HS-27A (cell line): ENCODE results near the gene PLEKHN1.
"Not testable (repeated sequence)": the region's sequence is repeated elsewhere in the genome, so short reads cannot be mapped to it uniquely, and the experiment has no call there.

ENCODE experiments used
- DNase-seq: peaks from one replicate; pipeline ENCODE4 v3.0.0-alpha.2; 2012; ENCODE audit warnings: low read depth, missing footprints

Gene PLEKHN1

GRCh38 chr1:974687-975328 lies 8.5 kb downstream of the PLEKHN1 start:
- DNase-seq: no peak

GRCh38 chr1:975365-975764 lies 9.1 kb downstream of the PLEKHN1 start:
- no peak for DNase-seq

GRCh38 chr1:975896-976683 lies 9.8 kb downstream of the PLEKHN1 start:
- no peak for DNase-seq

GRCh38 chr1:976791-977190 lies 10.5 kb downstream of the PLEKHN1 start:
- DNase-seq: not testable (repeated sequence)

GRCh38 chr1:978069-978834 lies 12.0 kb downstream of the PLEKHN1 start:
- no peak for DNase-seq

- DNase-seq: no peak
These were observed 12.8 kb downstream of the PLEKHN1 start for GRCh38 chr1:978835-979743.

GRCh38 chr1:979744-980072 lies 13.4 kb downstream of the PLEKHN1 start:
- no peak for DNase-seq

GRCh38 chr1:980137-980571 lies 13.9 kb downstream of the PLEKHN1 start:
- no peak for DNase-seq

- no peak for DNase-seq
These were observed 14.5 kb downstream of the PLEKHN1 start for GRCh38 chr1:980602-981395.

GRCh38 chr1:981491-981954 lies 15.2 kb downstream of the PLEKHN1 start:
- DNase-seq: no peak

GRCh38 chr1:981955-982558 lies 15.8 kb downstream of the PLEKHN1 start, which contains the start of gene PERM1:
Gene PERM1 (minus strand): TSS chr1:982093. CDS start chr1:981029, 1,064 bp downstream.
- DNase-seq: no peak

- no peak for DNase-seq
These were observed 16.6 kb downstream of the PLEKHN1 start for GRCh38 chr1:982765-983436.

- DNase-seq: no peak
These were observed 17.7 kb downstream of the PLEKHN1 start for GRCh38 chr1:983798-984475.

- no peak for DNase-seq
These were observed 18.2 kb downstream of the PLEKHN1 start for GRCh38 chr1:984476-984814.

GRCh38 chr1:985126-985525 lies 18.8 kb downstream of the PLEKHN1 start:
- DNase-seq: no peak

GRCh38 chr1:988061-988460 lies 21.8 kb downstream of the PLEKHN1 start:
- DNase-seq: not testable (repeated sequence)

GRCh38 chr1:991275-991674 lies 25.0 kb downstream of the PLEKHN1 start:
- DNase-seq: not testable (repeated sequence)

- DNase-seq: no peak
These were observed 25.6 kb downstream of the PLEKHN1 start for GRCh38 chr1:991895-992294.

GRCh38 chr1:992362-992761 lies 26.1 kb downstream of the PLEKHN1 start:
- no peak for DNase-seq
